ENCODE measurements around the gene GCGR.

The GCGR gene

GRCh38 chr17:81852237-81852636, 48.3 kb downstream of the GCGR start:
- DNase-seq: no peak

GRCh38 chr17:81854974-81855774, 51.2 kb downstream of the GCGR start:
- DNase-seq: no peak

GRCh38 chr17:81858170-81858966, 54.4 kb downstream of the GCGR start:
- no peak for DNase-seq

- DNase-seq: no peak
These were observed 55.3 kb downstream of the GCGR start for GRCh38 chr17:81858967-81859905.

- no peak for DNase-seq
These were observed 56.2 kb downstream of the GCGR start, which contains the start of gene P4HB for GRCh38 chr17:81859906-81860755. Gene P4HB, minus strand, starts transcription at chr17:81860535. Its CDS starts 64 bp downstream, at chr17:81860471.

GRCh38 chr17:81860756-81861568, 57.0 kb downstream of the GCGR start:
- peak; percentile 99 for DNase-seq

- peak; percentile 45 for DNase-seq
These were observed 59.2 kb downstream of the GCGR start for GRCh38 chr17:81863123-81863675.

Measured in NCI-H2227 treated with DMSO at 0.1 percent for 48 hours (cell line).